Vagina (tissue), 2 donors: ENCODE data around the gene HOXB4. TPM values are rescaled to one million over a fixed set of nuclear protein-coding genes. Genes with fewer than 3 reads are reported as not detected.

Experiments
- DNase-seq, 2 donors: peaks; one replicate each; pipeline ENCODE4 v3.0.0-alpha.2; 2017; ENCODE audit errors: extremely low spot score in 2 of 2
- H3K27ac ChIP-seq: fragments of 200-600 bp; sonication (generic); one replicate; pipeline ENCODE4 v1.5.1; 2019
- H3K27me3 ChIP-seq: fragments of 200-600 bp; sonication (generic); one replicate; pipeline ENCODE4 v1.5.1; 2019
- H3K36me3 ChIP-seq, 2 donors: fragments of 200-600 bp; sonication (generic); one replicate each; pipeline ENCODE4 v1.5.1; 2017 to 2019
- H3K4me1 ChIP-seq: fragments of 200-600 bp; sonication (generic); one replicate; pipeline ENCODE4 v1.5.1; 2019
- H3K4me3 ChIP-seq, 2 donors: fragments of 200-600 bp; sonication (generic); 1 replicate in 1 of 2; 2 replicates in 1 of 2; pipeline ENCODE4 v1.5.1; 2016 to 2019
- H3K9me3 ChIP-seq: fragments of 200-600 bp; sonication (generic); one replicate; pipeline ENCODE4 v1.5.1; 2019
- POLR2A ChIP-seq, 2 donors: fragments of 450-650 bp; IDR thresholded peaks; one replicate each; pipeline ENCODE4 v1.6.1; 2017; ENCODE audit warnings: antibody characterized with exemption in 2 of 2, mild to moderate bottlenecking in 2 of 2, moderate library complexity in 2 of 2
- POLR2AphosphoS5 ChIP-seq, 2 donors: sonication (generic); formaldehyde crosslinking; IDR thresholded peaks; one replicate each; pipeline ENCODE4 v1.9.0; 2017; ENCODE audit warnings: antibody characterized with exemption in 2 of 2, mild to moderate bottlenecking in 2 of 2, low read depth in 1 of 2; ENCODE audit not compliant: insufficient read depth in 1 of 2
- intact Hi-C: fragments of 100-400 bp; cut with DNase I; formaldehyde crosslinking; loops from one replicate; pipeline ENCODE4 v1.15.1; 2023
- total RNA-seq: library from RNA; depleted of rRNA; stranded (reverse); fragments of >200 nt; gene quantifications from one replicate; pipeline ENCODE4 v1.2.3, GENCODE V29; 2016
- TF ChIP-seq, protein P1 (sequence below), 3 experiments: fragments of 450-650 bp in 2 of 3; fragments of 200-600 bp in 1 of 3; sonication (generic) in 1 of 3; IDR thresholded peaks; one replicate each; pipeline ENCODE4 v1.5.1; 2017 to 2019; ENCODE audit warnings: antibody characterized with exemption in 3 of 3, mild to moderate bottlenecking in 2 of 3, moderate library complexity in 2 of 3

HOXB4 gene
- total RNA-seq, 1 donor from 2014 or later: 1.5 TPM

DNA sequence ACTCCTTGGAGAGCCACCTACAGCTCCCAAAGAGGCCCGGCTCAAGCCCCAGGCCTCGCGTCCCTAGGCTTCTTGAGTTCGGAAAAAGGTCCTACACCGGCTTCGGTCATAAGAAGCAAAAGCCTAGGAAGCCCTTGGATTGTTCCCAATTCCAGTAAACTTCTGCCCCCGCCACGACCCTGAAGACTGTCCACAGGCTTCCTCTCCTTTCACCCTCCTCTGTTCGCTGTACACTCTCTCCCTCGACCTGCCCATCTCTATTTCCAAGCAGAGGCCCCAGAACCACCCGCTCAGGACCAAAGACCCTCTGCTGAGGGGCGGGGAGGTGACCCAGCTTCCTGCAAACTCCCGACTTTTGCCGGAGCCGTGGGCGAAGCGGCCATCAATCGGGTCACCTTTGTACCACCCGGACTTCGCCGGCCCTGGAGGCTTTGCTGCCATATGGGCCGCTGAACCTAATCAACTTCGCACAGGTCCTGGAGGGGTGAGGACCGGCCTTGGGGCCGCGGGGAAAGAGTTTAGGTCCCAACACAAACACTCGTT, 36.0 kb downstream of the HOXB4 start:
- DNase-seq: no peak
- peaks cover 40% of the 10 kb centered on the region for H3K4me1 ChIP-seq
- no peaks in the 10 kb centered on the region for H3K27me3 ChIP-seq
- peak overlapping the region; percentile 65 to 71 for H3K4me3 ChIP-seq
- peak overlapping the region; percentile 95 for H3K27ac ChIP-seq
- intact Hi-C loops: loop anchor here (2.0 kb wide), 1 partner anchor 35 kb away; no protein-coding TSS in a partner anchor
- no peaks in the 10 kb centered on the region for H3K36me3 ChIP-seq
- TF ChIP-seq POLR2A (IDR thresholded peaks at IDR 0.05) (no peak), POLR2AphosphoS5 (IDR thresholded peaks at IDR 0.05; ENCODE audit: insufficient read depth in 1 of 2, low read depth in 1 of 2) (no peak)
- TF ChIP-seq, protein P1, sequence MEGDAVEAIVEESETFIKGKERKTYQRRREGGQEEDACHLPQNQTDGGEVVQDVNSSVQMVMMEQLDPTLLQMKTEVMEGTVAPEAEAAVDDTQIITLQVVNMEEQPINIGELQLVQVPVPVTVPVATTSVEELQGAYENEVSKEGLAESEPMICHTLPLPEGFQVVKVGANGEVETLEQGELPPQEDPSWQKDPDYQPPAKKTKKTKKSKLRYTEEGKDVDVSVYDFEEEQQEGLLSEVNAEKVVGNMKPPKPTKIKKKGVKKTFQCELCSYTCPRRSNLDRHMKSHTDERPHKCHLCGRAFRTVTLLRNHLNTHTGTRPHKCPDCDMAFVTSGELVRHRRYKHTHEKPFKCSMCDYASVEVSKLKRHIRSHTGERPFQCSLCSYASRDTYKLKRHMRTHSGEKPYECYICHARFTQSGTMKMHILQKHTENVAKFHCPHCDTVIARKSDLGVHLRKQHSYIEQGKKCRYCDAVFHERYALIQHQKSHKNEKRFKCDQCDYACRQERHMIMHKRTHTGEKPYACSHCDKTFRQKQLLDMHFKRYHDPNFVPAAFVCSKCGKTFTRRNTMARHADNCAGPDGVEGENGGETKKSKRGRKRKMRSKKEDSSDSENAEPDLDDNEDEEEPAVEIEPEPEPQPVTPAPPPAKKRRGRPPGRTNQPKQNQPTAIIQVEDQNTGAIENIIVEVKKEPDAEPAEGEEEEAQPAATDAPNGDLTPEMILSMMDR (IDR thresholded peaks at IDR 0.05): no peak
- H3K9me3 ChIP-seq: no peaks in the 10 kb centered on the region

DNA sequence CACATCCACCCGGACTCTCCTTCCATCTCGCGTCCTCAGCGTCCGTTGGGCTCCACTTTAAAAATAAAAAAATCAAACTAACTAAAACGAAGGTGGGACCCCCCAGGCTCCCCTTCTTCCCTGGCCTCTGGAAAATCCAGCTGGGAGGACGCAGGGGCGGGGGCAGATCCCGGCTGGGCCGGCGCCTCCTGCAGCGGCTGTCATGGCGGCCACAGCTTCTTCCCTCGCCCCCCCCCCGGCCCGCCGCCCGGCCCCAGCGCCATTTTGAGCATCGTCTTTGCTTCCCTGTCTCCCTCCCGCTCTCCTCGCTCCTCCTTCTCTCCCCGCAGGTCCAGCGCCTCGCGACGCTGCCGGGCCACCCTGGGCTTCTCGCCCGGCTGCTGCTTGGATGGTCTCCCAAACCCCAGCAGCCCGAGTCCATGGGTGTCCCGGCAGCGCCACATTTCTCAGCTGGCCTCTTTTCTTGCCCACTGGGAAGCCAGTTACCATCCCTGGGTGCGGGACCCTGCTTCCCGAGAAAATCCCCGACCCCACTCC, 36.5 kb downstream of the HOXB4 start:
- no peaks in the 10 kb centered on the region for H3K36me3 ChIP-seq
- TF ChIP-seq POLR2AphosphoS5 (IDR thresholded peaks at IDR 0.05; ENCODE audit: insufficient read depth in 1 of 2, low read depth in 1 of 2): peak in 1 of 2 donors; percentile 47
- TF ChIP-seq, protein P1 (IDR thresholded peaks at IDR 0.05): no peak
- H3K4me1 ChIP-seq: peaks cover 35% of the 10 kb centered on the region
- no peaks in the 10 kb centered on the region for H3K9me3 ChIP-seq
- H3K27me3 ChIP-seq: no peaks in the 10 kb centered on the region
- H3K27ac ChIP-seq: peak overlapping the region; percentile 95
- no peak for DNase-seq
- intact Hi-C loops: loop anchor here (2.0 kb wide), 1 partner anchor 35 kb away; no protein-coding TSS in a partner anchor
- peak overlapping the region; percentile 65 to 71 for H3K4me3 ChIP-seq

DNA sequence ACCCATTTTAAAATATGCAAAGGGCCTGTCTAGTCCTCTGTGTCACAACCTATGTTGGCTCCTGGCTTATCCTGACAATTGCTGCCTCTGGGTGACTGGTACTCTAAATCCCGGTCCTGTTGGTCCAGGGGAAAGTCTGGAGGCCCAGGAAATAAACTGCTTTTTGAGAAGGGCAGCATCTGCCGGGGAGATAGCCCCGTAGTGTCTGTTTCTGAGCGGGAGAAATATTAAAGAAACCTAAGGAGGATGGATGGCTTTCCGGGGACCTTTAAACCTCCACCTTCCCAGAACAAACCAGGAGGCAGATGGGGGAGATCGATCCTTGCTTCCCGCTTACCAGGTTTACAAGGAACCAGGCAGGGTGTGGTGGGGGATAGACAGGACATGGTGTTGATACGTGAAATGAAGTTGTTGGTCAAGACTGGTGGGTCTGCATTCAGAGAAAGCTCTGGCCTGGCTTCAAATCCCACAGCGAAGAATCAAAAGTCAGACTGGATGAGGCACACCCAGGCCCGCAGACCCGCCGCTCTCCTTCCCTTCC, 37.0 kb downstream of the HOXB4 start:
- no peaks in the 10 kb centered on the region for H3K27me3 ChIP-seq
- intact Hi-C loops: no loop called here
- peak overlapping the region; percentile 95 for H3K27ac ChIP-seq
- peak overlapping the region; percentile 65 to 71 for H3K4me3 ChIP-seq
- no peaks in the 10 kb centered on the region for H3K9me3 ChIP-seq
- TF ChIP-seq POLR2A (IDR thresholded peaks at IDR 0.05): no peak
- H3K4me1 ChIP-seq: peaks cover 30% of the 10 kb centered on the region
- no peaks in the 10 kb centered on the region for H3K36me3 ChIP-seq
- no peak for DNase-seq

DNA sequence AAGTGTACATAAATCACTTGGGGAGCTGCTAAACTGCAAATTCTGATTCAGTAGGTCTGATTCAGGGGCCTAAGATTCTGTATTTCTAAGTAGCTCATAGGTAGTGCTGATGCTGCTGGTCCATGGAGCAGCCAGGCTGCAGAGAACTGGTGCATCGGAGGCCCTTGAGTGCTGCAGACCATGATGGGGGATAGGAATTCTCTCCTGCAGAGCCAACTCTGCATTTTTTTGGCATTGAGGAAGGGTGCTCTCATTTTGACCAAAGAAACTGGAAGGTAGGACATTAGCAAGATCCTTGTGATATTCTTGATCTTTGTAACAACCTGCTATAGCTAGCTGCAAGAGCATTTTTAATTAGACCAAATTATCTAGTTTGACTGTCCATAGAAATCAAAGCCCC, 37.9 kb downstream of the HOXB4 start:
- no peaks in the 10 kb centered on the region for H3K36me3 ChIP-seq
- H3K4me3 ChIP-seq: no peak overlapping the region
- no peak for DNase-seq
- H3K4me1 ChIP-seq: peaks cover 21% of the 10 kb centered on the region
- no peaks in the 10 kb centered on the region for H3K27me3 ChIP-seq
- no peak overlapping the region for H3K27ac ChIP-seq
- intact Hi-C loops: no loop called here
- TF ChIP-seq POLR2AphosphoS5 (IDR thresholded peaks at IDR 0.05; ENCODE audit: insufficient read depth in 1 of 2, low read depth in 1 of 2) (no peak), POLR2A (IDR thresholded peaks at IDR 0.05) (no peak)
- TF ChIP-seq, protein P1 (IDR thresholded peaks at IDR 0.05): no peak
- no peaks in the 10 kb centered on the region for H3K9me3 ChIP-seq

DNA sequence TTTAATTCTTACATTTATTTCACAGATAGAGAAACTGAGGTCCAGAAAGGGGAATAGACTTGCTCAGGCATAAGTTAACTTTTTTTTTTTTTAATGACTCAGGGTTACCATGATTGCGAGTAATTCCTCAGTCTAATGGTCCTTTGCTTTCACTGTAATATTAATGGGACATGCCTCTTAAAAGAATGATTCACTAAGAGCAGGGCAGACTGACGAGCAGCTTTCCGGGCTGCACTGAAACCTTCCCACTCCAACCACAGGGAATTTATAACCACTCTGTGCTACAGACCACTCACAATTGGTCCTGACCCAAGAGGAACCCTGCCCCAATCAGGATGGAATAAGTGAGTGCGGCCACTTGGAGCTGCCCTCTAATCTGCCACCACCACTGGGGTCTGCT, 39.0 kb downstream of the HOXB4 start:
- no peak for DNase-seq
- no peaks in the 10 kb centered on the region for H3K9me3 ChIP-seq
- H3K4me3 ChIP-seq: no peak overlapping the region
- H3K27ac ChIP-seq: no peak overlapping the region
- no peak for TF ChIP-seq POLR2A (IDR thresholded peaks at IDR 0.05)
- no peak for TF ChIP-seq POLR2AphosphoS5 (IDR thresholded peaks at IDR 0.05; ENCODE audit: insufficient read depth in 1 of 2, low read depth in 1 of 2)
- TF ChIP-seq, protein P1 (IDR thresholded peaks at IDR 0.05): no peak
- H3K27me3 ChIP-seq: no peaks in the 10 kb centered on the region
- H3K4me1 ChIP-seq: peaks cover 15% of the 10 kb centered on the region
- intact Hi-C loops: no loop called here
- H3K36me3 ChIP-seq: no peaks in the 10 kb centered on the region
